Measurements from ENCODE around the gene PSME2. TPM values are rescaled to one million over a fixed set of nuclear protein-coding genes. Genes with fewer than 3 reads are reported as not detected.

Gene PSME2
- total RNA-seq, 1 donor from 2014 or later, result 173 TPM

DNA sequence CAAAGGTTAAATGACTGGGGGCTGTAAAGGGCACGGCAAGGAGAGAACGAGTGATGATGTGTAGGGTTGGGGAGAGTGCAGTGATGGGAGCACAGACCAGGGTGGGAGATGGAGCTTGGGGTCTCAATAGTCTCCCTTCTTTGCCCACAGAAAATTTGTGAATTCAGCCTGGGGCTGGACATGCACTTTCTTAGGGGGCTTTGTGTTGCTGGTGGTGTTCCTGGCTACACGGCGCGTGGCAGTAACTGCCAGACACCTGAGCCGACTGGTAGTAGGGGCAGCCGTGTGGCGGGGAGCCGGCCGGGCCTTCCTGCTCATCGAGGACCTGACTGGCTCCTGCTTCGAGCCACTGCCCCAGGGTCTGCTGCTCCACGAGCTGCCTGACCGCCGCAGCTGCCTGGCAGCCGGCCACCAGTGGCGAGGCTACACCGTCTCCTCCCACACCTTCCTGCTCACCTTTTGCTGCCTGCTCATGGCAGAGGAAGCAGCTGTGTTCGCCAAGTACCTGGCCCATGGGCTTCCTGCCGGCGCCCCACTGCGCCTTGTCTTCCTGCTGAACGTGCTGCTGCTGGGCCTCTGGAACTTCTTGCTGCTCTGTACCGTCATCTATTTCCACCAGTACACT lies 14.2 kb downstream of the PSME2 start:
- no peak overlapping the region for H3K4me2 ChIP-seq (ENCODE audit: low read length)
- H3K27ac ChIP-seq (ENCODE audit: low read depth, low read length), result no peak overlapping the region
- H3K79me2 ChIP-seq (ENCODE audit: insufficient read depth, low read length), result peaks cover 7% of the 10 kb centered on the region
- H3K27ac Mint-ChIP-seq (ENCODE audit: unreplicated experiment), result no peak overlapping the region
- peaks cover 6% of the 10 kb centered on the region for H3K4me1 Mint-ChIP-seq (ENCODE audit: low read depth, unreplicated experiment)
- H3K27me3 Mint-ChIP-seq (ENCODE audit: low read depth, unreplicated experiment), result peaks cover 8% of the 10 kb centered on the region
- H3K4me3 Mint-ChIP-seq (ENCODE audit: unreplicated experiment), result no peak overlapping the region
- no peaks in the 10 kb centered on the region for H3K9me3 ChIP-seq (ENCODE audit: insufficient read depth, low read depth, low read length)
- no peak overlapping the region for H3K4me3 ChIP-seq (ENCODE audit: insufficient read depth, low read depth, low read length)
- H3K27me3 ChIP-seq (ENCODE audit: insufficient read depth, low read length), result no peaks in the 10 kb centered on the region
- FAIRE-seq, result no peak
- TF ChIP-seq EZH2 (IDR thresholded peaks at IDR 0.05; ENCODE audit: insufficient read depth, low read length), result no peak
- TF ChIP-seq, protein P1, sequence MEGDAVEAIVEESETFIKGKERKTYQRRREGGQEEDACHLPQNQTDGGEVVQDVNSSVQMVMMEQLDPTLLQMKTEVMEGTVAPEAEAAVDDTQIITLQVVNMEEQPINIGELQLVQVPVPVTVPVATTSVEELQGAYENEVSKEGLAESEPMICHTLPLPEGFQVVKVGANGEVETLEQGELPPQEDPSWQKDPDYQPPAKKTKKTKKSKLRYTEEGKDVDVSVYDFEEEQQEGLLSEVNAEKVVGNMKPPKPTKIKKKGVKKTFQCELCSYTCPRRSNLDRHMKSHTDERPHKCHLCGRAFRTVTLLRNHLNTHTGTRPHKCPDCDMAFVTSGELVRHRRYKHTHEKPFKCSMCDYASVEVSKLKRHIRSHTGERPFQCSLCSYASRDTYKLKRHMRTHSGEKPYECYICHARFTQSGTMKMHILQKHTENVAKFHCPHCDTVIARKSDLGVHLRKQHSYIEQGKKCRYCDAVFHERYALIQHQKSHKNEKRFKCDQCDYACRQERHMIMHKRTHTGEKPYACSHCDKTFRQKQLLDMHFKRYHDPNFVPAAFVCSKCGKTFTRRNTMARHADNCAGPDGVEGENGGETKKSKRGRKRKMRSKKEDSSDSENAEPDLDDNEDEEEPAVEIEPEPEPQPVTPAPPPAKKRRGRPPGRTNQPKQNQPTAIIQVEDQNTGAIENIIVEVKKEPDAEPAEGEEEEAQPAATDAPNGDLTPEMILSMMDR (IDR thresholded peaks at IDR 0.05; ENCODE audit: insufficient read depth, low read depth, low read length), result no peak
- no peaks in the 10 kb centered on the region for H3K9me3 Mint-ChIP-seq (ENCODE audit: unreplicated experiment)
- H3K4me1 ChIP-seq (ENCODE audit: insufficient read depth, low read length), result peaks cover 9% of the 10 kb centered on the region
- H4K20me1 ChIP-seq (ENCODE audit: insufficient read depth, low read length), result no peaks in the 10 kb centered on the region
- H3K36me3 Mint-ChIP-seq (ENCODE audit: low read depth, unreplicated experiment), result peaks cover 7% of the 10 kb centered on the region
- H2AFZ ChIP-seq (ENCODE audit: low read depth, low read length), result no peak overlapping the region
- no peak for DNase-seq (ENCODE audit: low read depth)
- no peak overlapping the region for H3K9ac ChIP-seq (ENCODE audit: low read length)
- no peaks in the 10 kb centered on the region for H3K36me3 ChIP-seq (ENCODE audit: insufficient read depth, low read length)

DNA sequence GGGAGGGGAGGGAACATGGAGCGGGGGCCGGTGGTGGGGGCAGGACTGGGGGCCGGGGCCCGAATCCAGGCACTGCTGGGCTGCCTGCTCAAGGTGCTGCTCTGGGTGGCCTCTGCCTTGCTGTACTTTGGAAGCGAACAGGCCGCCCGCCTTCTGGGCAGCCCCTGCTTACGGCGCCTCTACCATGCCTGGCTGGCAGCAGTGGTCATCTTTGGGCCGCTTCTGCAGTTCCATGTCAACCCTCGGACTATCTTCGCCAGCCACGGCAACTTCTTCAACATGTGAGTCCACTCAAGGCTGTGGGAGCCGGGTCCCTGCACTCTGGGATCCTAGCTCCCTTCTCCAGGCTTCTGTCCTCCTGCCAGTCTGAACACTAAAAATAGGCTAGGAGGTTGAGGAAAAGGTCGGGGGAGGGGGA lies 14.9 kb downstream of the PSME2 start:
- no peaks in the 10 kb centered on the region for H3K27me3 ChIP-seq (ENCODE audit: insufficient read depth, low read length)
- Mint-ChIP-seq H3K4me3 (ENCODE audit: unreplicated experiment) (no peak overlapping the region), H3K27ac (ENCODE audit: unreplicated experiment) (no peak overlapping the region), H3K9me3 (ENCODE audit: unreplicated experiment) (no peaks in the 10 kb centered on the region), H3K4me1 (ENCODE audit: low read depth, unreplicated experiment) (peaks cover 4% of the 10 kb centered on the region), H3K27me3 (ENCODE audit: low read depth, unreplicated experiment) (peaks cover 8% of the 10 kb centered on the region), H3K36me3 (ENCODE audit: low read depth, unreplicated experiment) (peaks cover 1% of the 10 kb centered on the region)
- H4K20me1 ChIP-seq (ENCODE audit: insufficient read depth, low read length), result no peaks in the 10 kb centered on the region
- no peak overlapping the region for H3K27ac ChIP-seq (ENCODE audit: low read depth, low read length)
- no peak for DNase-seq (ENCODE audit: low read depth)
- H3K79me2 ChIP-seq (ENCODE audit: insufficient read depth, low read length), result peaks cover 6% of the 10 kb centered on the region
- no peaks in the 10 kb centered on the region for H3K9me3 ChIP-seq (ENCODE audit: insufficient read depth, low read depth, low read length)
- TF ChIP-seq, protein P1 (IDR thresholded peaks at IDR 0.05; ENCODE audit: insufficient read depth, low read depth, low read length), result no peak
- H3K4me1 ChIP-seq (ENCODE audit: insufficient read depth, low read length), result peaks cover 6% of the 10 kb centered on the region
- no peak overlapping the region for H3K9ac ChIP-seq (ENCODE audit: low read length)
- H3K4me2 ChIP-seq (ENCODE audit: low read length), result no peak overlapping the region
- H2AFZ ChIP-seq (ENCODE audit: low read depth, low read length), result no peak overlapping the region
- H3K36me3 ChIP-seq (ENCODE audit: insufficient read depth, low read length), result no peaks in the 10 kb centered on the region
- H3K4me3 ChIP-seq (ENCODE audit: insufficient read depth, low read depth, low read length), result no peak overlapping the region
- no peak for FAIRE-seq

DNA sequence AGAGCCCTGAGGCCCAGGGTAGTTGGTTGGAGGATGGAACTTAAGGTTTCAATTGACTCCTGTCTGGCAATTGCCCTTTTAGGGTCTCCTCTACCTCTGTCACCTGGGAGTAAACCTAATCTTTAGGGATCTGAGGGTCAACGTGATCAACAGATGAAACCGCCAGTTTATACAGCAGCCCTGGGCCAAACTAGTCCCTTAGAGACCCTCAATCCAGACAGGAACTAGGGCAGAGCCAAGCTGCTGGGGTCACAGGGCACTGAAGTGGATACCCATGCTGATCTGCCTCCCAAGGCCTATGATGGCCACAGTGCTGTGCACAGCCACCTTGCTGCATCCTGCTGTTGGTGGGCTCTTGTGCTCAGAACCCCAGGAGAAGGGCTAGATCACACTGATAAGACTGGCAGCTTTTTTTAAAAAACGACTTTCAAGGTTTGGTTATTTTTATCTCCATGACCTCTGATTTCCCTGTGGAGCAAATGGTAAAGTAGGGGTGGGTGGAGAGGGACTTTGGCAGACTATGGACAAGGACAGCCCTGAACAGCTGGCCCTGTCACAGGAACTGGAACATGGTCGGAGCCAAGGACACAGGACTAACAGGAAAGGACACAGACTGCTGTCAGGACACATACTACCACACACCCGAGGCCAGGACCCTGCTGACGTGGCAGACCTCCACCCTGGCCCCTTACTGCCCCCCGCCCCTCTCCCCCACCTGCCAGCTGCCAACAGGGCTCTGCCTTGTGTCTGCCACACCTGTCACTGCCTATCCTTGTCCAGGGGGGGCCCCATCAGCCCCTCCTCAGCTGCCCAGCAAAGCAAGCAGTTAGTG lies 15.5 kb downstream of the PSME2 start:
- Histone ChIP-seq H2AFZ (ENCODE audit: low read depth, low read length) (no peak overlapping the region), H3K9me3 (ENCODE audit: insufficient read depth, low read depth, low read length) (no peaks in the 10 kb centered on the region), H3K27ac (ENCODE audit: low read depth, low read length) (no peak overlapping the region), H3K4me2 (ENCODE audit: low read length) (no peak overlapping the region), H3K4me3 (ENCODE audit: insufficient read depth, low read depth, low read length) (no peak overlapping the region), H3K9ac (ENCODE audit: low read length) (no peak overlapping the region), H3K36me3 (ENCODE audit: insufficient read depth, low read length) (no peaks in the 10 kb centered on the region), H4K20me1 (ENCODE audit: insufficient read depth, low read length) (no peaks in the 10 kb centered on the region), H3K27me3 (ENCODE audit: insufficient read depth, low read length) (no peaks in the 10 kb centered on the region), H3K79me2 (ENCODE audit: insufficient read depth, low read length) (no peaks in the 10 kb centered on the region), H3K4me1 (ENCODE audit: insufficient read depth, low read length) (peaks cover 3% of the 10 kb centered on the region)
- Mint-ChIP-seq H3K9me3 (ENCODE audit: unreplicated experiment) (no peaks in the 10 kb centered on the region), H3K4me3 (ENCODE audit: unreplicated experiment) (no peak overlapping the region), H3K27ac (ENCODE audit: unreplicated experiment) (no peak overlapping the region), H3K4me1 (ENCODE audit: low read depth, unreplicated experiment) (peaks cover 2% of the 10 kb centered on the region), H3K36me3 (ENCODE audit: low read depth, unreplicated experiment) (no peaks in the 10 kb centered on the region), H3K27me3 (ENCODE audit: low read depth, unreplicated experiment) (peaks cover 8% of the 10 kb centered on the region)
- TF ChIP-seq, protein P1 (IDR thresholded peaks at IDR 0.05; ENCODE audit: insufficient read depth, low read depth, low read length), result no peak
- TF ChIP-seq EZH2 (IDR thresholded peaks at IDR 0.05; ENCODE audit: insufficient read depth, low read length), result no peak
- FAIRE-seq (no peak), DNase-seq (ENCODE audit: low read depth) (no peak)

All from astrocyte (in vitro differentiated cells and primary cell).